Measurements from ENCODE around the gene PHACTR3.

The PHACTR3 gene

GRCh38 chr20:59752704-59753460, 148.5 kb downstream of the PHACTR3 start:
- no peak overlapping the region for H3K4me3 ChIP-seq (ENCODE audit: low read depth, low read length)
- DNase-seq (ENCODE audit: low read depth) = no peak
- no peak for TF ChIP-seq CTCF (conservative IDR thresholded peaks at IDR 0.05; ENCODE audit: low read depth, low read length)

- TF ChIP-seq CTCF (conservative IDR thresholded peaks at IDR 0.05; ENCODE audit: low read depth, low read length) = no peak
- DNase-seq (ENCODE audit: low read depth) = no peak
- H3K4me3 ChIP-seq (ENCODE audit: low read depth, low read length) = no peak overlapping the region
These were observed 149.5 kb downstream of the PHACTR3 start for GRCh38 chr20:59753836-59754235.

- no peak overlapping the region for H3K4me3 ChIP-seq (ENCODE audit: low read depth, low read length)
- no peak for TF ChIP-seq CTCF (conservative IDR thresholded peaks at IDR 0.05; ENCODE audit: low read depth, low read length)
- no peak for DNase-seq (ENCODE audit: low read depth)
These were observed 150.2 kb downstream of the PHACTR3 start for GRCh38 chr20:59754551-59754950.

- no peak for DNase-seq (ENCODE audit: low read depth)
- no peak for TF ChIP-seq CTCF (conservative IDR thresholded peaks at IDR 0.05; ENCODE audit: low read depth, low read length)
- H3K4me3 ChIP-seq (ENCODE audit: low read depth, low read length) = no peak overlapping the region
These were observed 151.9 kb downstream of the PHACTR3 start for GRCh38 chr20:59756241-59756640.

GRCh38 chr20:59764037-59764436, 159.7 kb downstream of the PHACTR3 start:
- TF ChIP-seq CTCF (conservative IDR thresholded peaks at IDR 0.05; ENCODE audit: low read depth, low read length) = no peak
- no peak for DNase-seq (ENCODE audit: low read depth)
- H3K4me3 ChIP-seq (ENCODE audit: low read depth, low read length) = no peak overlapping the region

GRCh38 chr20:59765599-59766177, 161.3 kb downstream of the PHACTR3 start:
- no peak for DNase-seq (ENCODE audit: low read depth)
- H3K4me3 ChIP-seq (ENCODE audit: low read depth, low read length) = no peak overlapping the region
- TF ChIP-seq CTCF (conservative IDR thresholded peaks at IDR 0.05; ENCODE audit: low read depth, low read length) = no peak

- no peak for TF ChIP-seq CTCF (conservative IDR thresholded peaks at IDR 0.05; ENCODE audit: low read depth, low read length)
- no peak overlapping the region for H3K4me3 ChIP-seq (ENCODE audit: low read depth, low read length)
- no peak for DNase-seq (ENCODE audit: low read depth)
These were observed 163.3 kb downstream of the PHACTR3 start for GRCh38 chr20:59767656-59768055.

All from choroid plexus epithelial cell (primary cell).